ENCODE results near the gene RNF214. TPM values are rescaled to one million over a fixed set of nuclear protein-coding genes. Genes with fewer than 3 reads are reported as not detected.

RNF214 gene
- total RNA-seq, 4 donors from 2014 or later, result 5.0 to 10.5 (median 5.6) TPM

GRCh38 chr11:117299351-117300282, 67.1 kb downstream of the RNF214 start:
- H3K4me3 ChIP-seq, result peak overlapping the region in 1 of 4 donors; percentile 40
- TF ChIP-seq, protein P1, sequence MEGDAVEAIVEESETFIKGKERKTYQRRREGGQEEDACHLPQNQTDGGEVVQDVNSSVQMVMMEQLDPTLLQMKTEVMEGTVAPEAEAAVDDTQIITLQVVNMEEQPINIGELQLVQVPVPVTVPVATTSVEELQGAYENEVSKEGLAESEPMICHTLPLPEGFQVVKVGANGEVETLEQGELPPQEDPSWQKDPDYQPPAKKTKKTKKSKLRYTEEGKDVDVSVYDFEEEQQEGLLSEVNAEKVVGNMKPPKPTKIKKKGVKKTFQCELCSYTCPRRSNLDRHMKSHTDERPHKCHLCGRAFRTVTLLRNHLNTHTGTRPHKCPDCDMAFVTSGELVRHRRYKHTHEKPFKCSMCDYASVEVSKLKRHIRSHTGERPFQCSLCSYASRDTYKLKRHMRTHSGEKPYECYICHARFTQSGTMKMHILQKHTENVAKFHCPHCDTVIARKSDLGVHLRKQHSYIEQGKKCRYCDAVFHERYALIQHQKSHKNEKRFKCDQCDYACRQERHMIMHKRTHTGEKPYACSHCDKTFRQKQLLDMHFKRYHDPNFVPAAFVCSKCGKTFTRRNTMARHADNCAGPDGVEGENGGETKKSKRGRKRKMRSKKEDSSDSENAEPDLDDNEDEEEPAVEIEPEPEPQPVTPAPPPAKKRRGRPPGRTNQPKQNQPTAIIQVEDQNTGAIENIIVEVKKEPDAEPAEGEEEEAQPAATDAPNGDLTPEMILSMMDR (IDR thresholded peaks at IDR 0.05), result no peak
- TF ChIP-seq POLR2A (IDR thresholded peaks at IDR 0.05), result no peak
- peaks cover 0 to 21% (median 3%) of the 10 kb centered on the region in 3 donors for H3K36me3 ChIP-seq
- H3K27me3 ChIP-seq, result no peaks in the 10 kb centered on the region
- no peak overlapping the region for H3K27ac ChIP-seq
- DNase-seq, result no peak
- intact Hi-C loops (cut with DNase I), result no loop called here
- 55 to 65% methylated on average over 8 to 11 of the region's 12 CpGs for WGBS, 2 donors
- H3K9me3 ChIP-seq, result no peaks in the 10 kb centered on the region
- peaks cover 0 to 11% (median 5%) of the 10 kb centered on the region in 3 donors for H3K4me1 ChIP-seq

GRCh38 chr11:117300283-117300663, 67.8 kb downstream of the RNF214 start:
- 21 to 53% methylated on average over 5 to 12 of the region's 17 CpGs for WGBS, 2 donors
- no peaks in the 10 kb centered on the region for H3K9me3 ChIP-seq
- peaks cover 0 to 11% (median 5%) of the 10 kb centered on the region in 3 donors for H3K4me1 ChIP-seq
- H3K36me3 ChIP-seq, result peaks cover 0 to 14% (median 0%) of the 10 kb centered on the region in 3 donors
- no peaks in the 10 kb centered on the region for H3K27me3 ChIP-seq
- no peak for TF ChIP-seq POLR2A (IDR thresholded peaks at IDR 0.05)
- TF ChIP-seq, protein P1 (IDR thresholded peaks at IDR 0.05), result no peak
- no peak for DNase-seq
- peak overlapping the region in 1 of 4 donors; percentile 40 for H3K4me3 ChIP-seq
- intact Hi-C loops (cut with DNase I), result no loop called here
- H3K27ac ChIP-seq, result no peak overlapping the region

GRCh38 chr11:117300773-117301172, 68.3 kb downstream of the RNF214 start:
- H3K27me3 ChIP-seq, result no peaks in the 10 kb centered on the region
- no peak overlapping the region for H3K4me3 ChIP-seq
- 65 to 80% methylated on average over 5 of the region's 5 CpGs for WGBS, 2 donors
- intact Hi-C loops (cut with DNase I), result no loop called here
- H3K4me1 ChIP-seq, result peaks cover 0 to 11% (median 5%) of the 10 kb centered on the region in 3 donors
- TF ChIP-seq, protein P1 (IDR thresholded peaks at IDR 0.05), result no peak
- no peak for TF ChIP-seq POLR2A (IDR thresholded peaks at IDR 0.05)
- H3K36me3 ChIP-seq, result peaks cover 0 to 9% (median 0%) of the 10 kb centered on the region in 3 donors
- H3K9me3 ChIP-seq, result no peaks in the 10 kb centered on the region
- no peak for DNase-seq
- H3K27ac ChIP-seq, result no peak overlapping the region

DNA sequence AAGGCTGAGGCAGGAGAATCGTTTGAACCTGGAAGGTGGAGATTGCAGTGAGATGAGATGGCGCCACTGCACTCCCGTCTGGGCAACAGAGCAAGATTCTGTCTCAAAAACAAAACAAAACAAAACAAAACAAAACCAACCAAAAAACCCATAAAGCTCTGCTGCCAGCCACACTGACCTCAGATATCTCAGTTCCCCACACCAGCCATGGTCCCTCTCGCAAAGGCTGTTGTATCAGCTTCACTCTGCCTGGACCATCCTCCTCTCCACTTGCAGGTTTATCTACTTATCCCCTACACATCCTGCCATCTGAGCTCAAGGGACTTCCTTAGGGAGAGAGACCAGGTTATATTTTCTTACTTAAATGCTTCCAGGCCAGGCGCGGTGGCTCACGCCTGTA, 69.8 kb downstream of the RNF214 start:
- no peak for DNase-seq
- intact Hi-C loops (cut with DNase I), result no loop called here
- WGBS, 2 donors, result 82 to 90% methylated on average over 3 to 7 of the region's 7 CpGs
- TF ChIP-seq POLR2A (IDR thresholded peaks at IDR 0.05), result no peak
- TF ChIP-seq, protein P1 (IDR thresholded peaks at IDR 0.05), result no peak
- Histone ChIP-seq H3K36me3 (no peaks in the 10 kb centered on the region), H3K27ac (no peak overlapping the region), H3K9me3 (no peaks in the 10 kb centered on the region), H3K4me3 (no peak overlapping the region), H3K4me1 (peaks cover 0 to 11% (median 5%) of the 10 kb centered on the region in 3 donors), H3K27me3 (no peaks in the 10 kb centered on the region)

- 72 to 82% methylated on average over 3 of the region's 4 CpGs for WGBS, 2 donors
- intact Hi-C loops (cut with DNase I), result no loop called here
- H3K27ac ChIP-seq, result no peak overlapping the region
- peaks cover 0 to 11% (median 5%) of the 10 kb centered on the region in 3 donors for H3K4me1 ChIP-seq
- H3K9me3 ChIP-seq, result no peaks in the 10 kb centered on the region
- no peak for DNase-seq
- no peak for TF ChIP-seq POLR2A (IDR thresholded peaks at IDR 0.05)
- TF ChIP-seq, protein P1 (IDR thresholded peaks at IDR 0.05), result no peak
- H3K36me3 ChIP-seq, result no peaks in the 10 kb centered on the region
- H3K27me3 ChIP-seq, result no peaks in the 10 kb centered on the region
- H3K4me3 ChIP-seq, result no peak overlapping the region
Observed at GRCh38 chr11:117303101-117303500, 70.6 kb downstream of the RNF214 start.

Data from esophagus squamous epithelium (tissue), 5 donors.